Neural cell (in vitro differentiated cells): Measurements from ENCODE around the gene LRRC61.

Source experiments
- CTCF ChIP-seq: fragments of 450-650 bp; IDR thresholded peaks from 2 replicates; pipeline ENCODE4 v1.5.1; 2014; ENCODE audit warnings: antibody characterized with exemption, mild to moderate bottlenecking, moderate library complexity; ENCODE audit not compliant: poor library complexity, severe bottlenecking
- EP300 ChIP-seq: fragments of 450-650 bp; conservative IDR thresholded peaks from 2 replicates; pipeline ENCODE4 v1.6.1; 2014; ENCODE audit warnings: antibody characterized with exemption, mild to moderate bottlenecking, moderate library complexity; ENCODE audit not compliant: poor library complexity, severe bottlenecking
- EZH2 ChIP-seq: fragments of 200-600, 300-800 bp; shearing (Covaris generic), sonication (generic); IDR thresholded peaks from 2 replicates; pipeline ENCODE4 v1.6.1; 2014; ENCODE audit warnings: antibody characterized with exemption, low read length, borderline replicate concordance, mild to moderate bottlenecking; ENCODE audit not compliant: insufficient read depth, poor library complexity, severe bottlenecking
- POLR2AphosphoS5 ChIP-seq: IDR thresholded peaks from 2 replicates; pipeline ENCODE4 v1.6.1; 2012
- RAD21 ChIP-seq: fragments of 450-650 bp; conservative IDR thresholded peaks from 2 replicates; pipeline ENCODE4 v1.6.1; 2014; ENCODE audit warnings: antibody characterized with exemption, mild to moderate bottlenecking, moderate library complexity
- REST ChIP-seq: IDR thresholded peaks from 2 replicates; pipeline ENCODE4 v1.6.1; 2012; ENCODE audit warnings: borderline replicate concordance
- SMC3 ChIP-seq: fragments of 450-650 bp; conservative IDR thresholded peaks from 2 replicates; pipeline ENCODE4 v1.6.1; 2014; ENCODE audit warnings: antibody characterized with exemption, mild to moderate bottlenecking, moderate library complexity; ENCODE audit not compliant: poor library complexity
- TAF1 ChIP-seq: IDR thresholded peaks from 2 replicates; pipeline ENCODE4 v1.6.1; 2012; ENCODE audit warnings: low read depth

- no peak for TF ChIP-seq EZH2
- TF ChIP-seq CTCF, result no peak
- no peak for TF ChIP-seq EP300
- no peak for TF ChIP-seq TAF1
- TF ChIP-seq POLR2AphosphoS5, result no peak
- no peak for TF ChIP-seq REST
- no peak for TF ChIP-seq SMC3
- TF ChIP-seq RAD21, result no peak
Measured at GRCh38 chr7:150382844-150383225, 59.7 kb downstream of the LRRC61 start.
